ENCODE measurements around the gene FBN1.

The FBN1 gene

GRCh38 chr15:48522123-48522522, 123.4 kb downstream of the FBN1 start:
- DNase-seq = no peak

GRCh38 chr15:48520376-48521155, 124.9 kb downstream of the FBN1 start:
- DNase-seq = no peak

GRCh38 chr15:48516121-48516520, 129.4 kb downstream of the FBN1 start:
- DNase-seq = no peak

- DNase-seq = no peak
Observed at GRCh38 chr15:48515500-48515899, 130.0 kb downstream of the FBN1 start.

GRCh38 chr15:48514103-48514816, 131.2 kb downstream of the FBN1 start:
- no peak for DNase-seq

GRCh38 chr15:48510976-48511375, 134.5 kb downstream of the FBN1 start:
- DNase-seq = peak in 1 of 58 donors; percentile 13

GRCh38 chr15:48507416-48508065, 138.0 kb downstream of the FBN1 start:
- DNase-seq = peak in 2 of 58 donors; percentile 3 to 9

GRCh38 chr15:48505067-48505466, 140.4 kb downstream of the FBN1 start:
- no peak for DNase-seq

- no peak for DNase-seq
Observed at GRCh38 chr15:48501208-48501607, 144.3 kb downstream of the FBN1 start.

- no peak for DNase-seq
Observed at GRCh38 chr15:48500595-48500994, 144.9 kb downstream of the FBN1 start.

GRCh38 chr15:48499978-48500377, 145.5 kb downstream of the FBN1 start:
- no peak for DNase-seq

GRCh38 chr15:48498828-48499227, 146.7 kb downstream of the FBN1 start:
- DNase-seq = no peak

- DNase-seq = no peak
Observed at GRCh38 chr15:48494631-48495030, 150.9 kb downstream of the FBN1 start.

- no peak for DNase-seq
Observed at GRCh38 chr15:48493763-48494225, 151.7 kb downstream of the FBN1 start.

- DNase-seq = no peak
Observed at GRCh38 chr15:48493084-48493762, 152.3 kb downstream of the FBN1 start.

- DNase-seq = no peak
Observed at GRCh38 chr15:48486228-48486627, 159.3 kb downstream of the FBN1 start.

GRCh38 chr15:48481802-48482201, 163.7 kb downstream of the FBN1 start:
- no peak for DNase-seq

- no peak for DNase-seq
Observed at GRCh38 chr15:48479751-48480150, 165.8 kb downstream of the FBN1 start.

- DNase-seq = no peak
Observed at GRCh38 chr15:48478581-48478980, 166.9 kb downstream of the FBN1 start.

- peak in 6 of 58 donors; percentile 1 to 9 (median 3) for DNase-seq
Observed at GRCh38 chr15:48477795-48478360, 167.6 kb downstream of the FBN1 start.
